Measurements from ENCODE around the gene TNXB.
"Not testable (repeated sequence)": the region's sequence is repeated elsewhere in the genome, so short reads cannot be mapped to it uniquely, and the experiment has no call there.

The TNXB gene

GRCh38 chr6:32055756-32056155 is 53.4 kb downstream of the TNXB start:
- not testable (repeated sequence) for DNase-seq

GRCh38 chr6:32053314-32053713 is 55.8 kb downstream of the TNXB start:
- not testable (repeated sequence) for DNase-seq

- not testable (repeated sequence) for DNase-seq
These were observed 56.5 kb downstream of the TNXB start for GRCh38 chr6:32052626-32053025.

- no peak for DNase-seq
These were observed 58.6 kb downstream of the TNXB start for GRCh38 chr6:32050562-32050961.

- DNase-seq: not testable (repeated sequence)
These were observed 59.4 kb downstream of the TNXB start for GRCh38 chr6:32049736-32050135.

- DNase-seq: not testable (repeated sequence)
These were observed 60.0 kb downstream of the TNXB start for GRCh38 chr6:32049149-32049548.

- peak; percentile 40 for DNase-seq
These were observed 61.0 kb downstream of the TNXB start for GRCh38 chr6:32047855-32048766.

- no peak for DNase-seq
These were observed 61.6 kb downstream of the TNXB start for GRCh38 chr6:32047539-32047854.

- peak; percentile 13 for DNase-seq
These were observed 62.1 kb downstream of the TNXB start for GRCh38 chr6:32047084-32047478.

- peak; percentile 17 for DNase-seq
These were observed 62.6 kb downstream of the TNXB start for GRCh38 chr6:32046450-32047083.

- DNase-seq: no peak
These were observed 63.2 kb downstream of the TNXB start for GRCh38 chr6:32045811-32046449.

- not testable (repeated sequence) for DNase-seq
These were observed 64.2 kb downstream of the TNXB start for GRCh38 chr6:32044916-32045315.

- DNase-seq: not testable (repeated sequence)
These were observed 65.4 kb downstream of the TNXB start for GRCh38 chr6:32043589-32044380.

GRCh38 chr6:32042276-32042675 is 66.9 kb downstream of the TNXB start:
- not testable (repeated sequence) for DNase-seq

GRCh38 chr6:32041385-32041784 is 67.8 kb downstream of the TNXB start:
- not testable (repeated sequence) for DNase-seq

GRCh38 chr6:32041050-32041321 is 68.2 kb downstream of the TNXB start:
- not testable (repeated sequence) for DNase-seq

GRCh38 chr6:32040299-32041049 is 68.7 kb downstream of the TNXB start:
- not testable (repeated sequence) for DNase-seq

- not testable (repeated sequence) for DNase-seq
These were observed 69.5 kb downstream of the TNXB start for GRCh38 chr6:32039321-32040274.

GRCh38 chr6:32038878-32039277 is 70.3 kb downstream of the TNXB start:
- not testable (repeated sequence) for DNase-seq

GRCh38 chr6:32037598-32038524 is 71.3 kb downstream of the TNXB start, which contains the start of gene CYP21A2:
Gene CYP21A2, plus strand, starts transcription at chr6:32038415. Its CDS starts 8 bp downstream, at chr6:32038423.
- DNase-seq: not testable (repeated sequence)
